Spleen (tissue), 7 donors: ENCODE results near the gene SRGAP1.

Experiments
- CTCF ChIP-seq, 11 experiments: fragments of 200-600 bp in 7 of 11; fragments of 450-650 bp in 4 of 11; sonication (generic) in 4 of 11; IDR thresholded peaks in 8 of 11; conservative IDR thresholded peaks in 3 of 11; 1 replicate in 7 of 11; 2 replicates in 4 of 11; pipeline versions ENCODE4 v1.4.0 to v1.8.0; 2016 to 2021; ENCODE audit warnings: antibody characterized with exemption in 11 of 11, inconsistent platforms in 4 of 11, mild to moderate bottlenecking in 1 of 11
- POLR2A ChIP-seq, 3 donors: fragments of 450-650 bp; IDR thresholded peaks; one replicate each; pipeline ENCODE4 v1.5.1; 2017; ENCODE audit warnings: antibody characterized with exemption in 3 of 3, mild to moderate bottlenecking in 1 of 3
- POLR2AphosphoS5 ChIP-seq, 3 donors: sonication (generic); formaldehyde crosslinking; IDR thresholded peaks; one replicate each; pipeline ENCODE4 v1.5.1; 2017; ENCODE audit warnings: antibody characterized with exemption in 3 of 3
- donor health status: DM: no; HTN: no; CAD: no; lungs with moderate emphysema.
- donor health status: DM: no; HTN: no; CAD: no.
- donor health status: DM: no; HTN: no; CAD: no.

GRCh38 chr12:63845726-63846125, 1.2 kb downstream of the SRGAP1 start:
- TF ChIP-seq CTCF (IDR thresholded peaks at IDR 0.05 in 8 of 11, conservative IDR thresholded peaks at IDR 0.05 in 3 of 11) (no peak), POLR2AphosphoS5 (IDR thresholded peaks at IDR 0.05) (no peak), POLR2A (IDR thresholded peaks at IDR 0.05) (no peak)
